ENCODE measurements around the gene KCTD3.

- TF ChIP-seq POLR2A (IDR thresholded peaks at IDR 0.05) = no peak
- TF ChIP-seq CTCF (IDR thresholded peaks at IDR 0.05) = no peak
Observed at GRCh38 chr1:215637041-215637573, 70.0 kb downstream of the KCTD3 start.
